OCI-LY1 (cell line): ENCODE measurements around the gene ABCB6.

ENCODE experiments used
- H2AFZ ChIP-seq: fragments of 200-600 bp; sonication (generic), shearing (Covaris generic); 2 replicates; pipeline ENCODE4 v1.6.0; 2014; ENCODE audit warnings: antibody characterized with exemption, mild to moderate bottlenecking, low read length
- H3F3A ChIP-seq: fragments of 200-600 bp; sonication (generic), shearing (Covaris generic); 2 replicates; pipeline ENCODE4 v1.6.0; 2014; ENCODE audit warnings: mild to moderate bottlenecking, antibody characterized with exemption, low read length, moderate library complexity; ENCODE audit not compliant: insufficient read depth
- H3K27ac ChIP-seq: fragments of 200-600 bp; sonication (generic); 2 replicates; pipeline ENCODE4 v1.5.1; 2014; ENCODE audit warnings: low read length, mixed run types, mild to moderate bottlenecking, low read depth; ENCODE audit not compliant: poor library complexity, severe bottlenecking
- H3K27me3 ChIP-seq: fragments of 200-600 bp; sonication (generic); 2 replicates; pipeline ENCODE4 v1.6.0; 2014; ENCODE audit warnings: antibody characterized with exemption, mild to moderate bottlenecking, low read length, moderate library complexity; ENCODE audit not compliant: insufficient read depth
- H3K36me3 ChIP-seq: fragments of 200-600 bp; sonication (generic); 2 replicates; pipeline ENCODE4 v1.6.1; 2014; ENCODE audit warnings: mild to moderate bottlenecking, antibody characterized with exemption, low read length, moderate library complexity, mixed read lengths; ENCODE audit not compliant: insufficient read depth
- H3K4me1 ChIP-seq: fragments of 200-600 bp; sonication (generic); 2 replicates; pipeline ENCODE4 v1.5.1; 2014; ENCODE audit warnings: mild to moderate bottlenecking, low read length, moderate library complexity; ENCODE audit not compliant: insufficient read depth, severe bottlenecking
- H3K4me2 ChIP-seq: fragments of 200-600 bp; sonication (generic), shearing (Covaris generic); 2 replicates; pipeline ENCODE4 v1.6.1; 2014; ENCODE audit warnings: low read length
- H3K4me3 ChIP-seq: fragments of 200-600 bp; sonication (generic); 2 replicates; pipeline ENCODE4 v1.5.1; 2014; ENCODE audit warnings: low read length, low read depth, mild to moderate bottlenecking, mixed read lengths; ENCODE audit not compliant: poor library complexity, severe bottlenecking
- H3K79me2 ChIP-seq: fragments of 200-600 bp; shearing (Covaris generic); 2 replicates; pipeline ENCODE4 v1.6.1; 2016; ENCODE audit warnings: mixed run types, low read length, mixed read lengths; ENCODE audit not compliant: insufficient read depth
- H3K9ac ChIP-seq: fragments of 200-600 bp; sonication (generic), shearing (Covaris generic); 2 replicates; pipeline ENCODE4 v1.6.1; 2014; ENCODE audit warnings: mild to moderate bottlenecking, low read length, mixed read lengths
- H3K9me2 ChIP-seq: fragments of 200-600 bp; sonication (generic), shearing (Covaris generic); 2 replicates; pipeline ENCODE4 v1.6.1; 2014; ENCODE audit warnings: low read depth, mild to moderate bottlenecking, low read length, mixed read lengths
- H3K9me3 ChIP-seq: fragments of 200-600 bp; shearing (Covaris generic); 2 replicates; pipeline ENCODE4 v1.6.1; 2014; ENCODE audit warnings: low read length, mixed read lengths
- H4K20me1 ChIP-seq: fragments of 200-600 bp; sonication (generic), shearing (Covaris generic); 2 replicates; pipeline ENCODE4 v1.6.0; 2016; ENCODE audit warnings: mild to moderate bottlenecking, low read length; ENCODE audit not compliant: insufficient read depth
- EZH2 ChIP-seq: fragments of 200-600 bp; sonication (generic), shearing (Covaris generic); IDR thresholded peaks from 2 replicates; pipeline ENCODE4 v1.8.0; 2017; ENCODE audit warnings: borderline replicate concordance, mixed run types, mild to moderate bottlenecking, antibody characterized with exemption, low read length, moderate library complexity, mixed read lengths
- TF ChIP-seq, protein P1 (sequence below): fragments of 200-600 bp; sonication (generic), shearing (Covaris generic); IDR thresholded peaks from 2 replicates; pipeline ENCODE4 v1.5.1; 2017; ENCODE audit warnings: mild to moderate bottlenecking, antibody characterized with exemption, low read length, moderate library complexity, mixed read lengths

ABCB6 gene

DNA sequence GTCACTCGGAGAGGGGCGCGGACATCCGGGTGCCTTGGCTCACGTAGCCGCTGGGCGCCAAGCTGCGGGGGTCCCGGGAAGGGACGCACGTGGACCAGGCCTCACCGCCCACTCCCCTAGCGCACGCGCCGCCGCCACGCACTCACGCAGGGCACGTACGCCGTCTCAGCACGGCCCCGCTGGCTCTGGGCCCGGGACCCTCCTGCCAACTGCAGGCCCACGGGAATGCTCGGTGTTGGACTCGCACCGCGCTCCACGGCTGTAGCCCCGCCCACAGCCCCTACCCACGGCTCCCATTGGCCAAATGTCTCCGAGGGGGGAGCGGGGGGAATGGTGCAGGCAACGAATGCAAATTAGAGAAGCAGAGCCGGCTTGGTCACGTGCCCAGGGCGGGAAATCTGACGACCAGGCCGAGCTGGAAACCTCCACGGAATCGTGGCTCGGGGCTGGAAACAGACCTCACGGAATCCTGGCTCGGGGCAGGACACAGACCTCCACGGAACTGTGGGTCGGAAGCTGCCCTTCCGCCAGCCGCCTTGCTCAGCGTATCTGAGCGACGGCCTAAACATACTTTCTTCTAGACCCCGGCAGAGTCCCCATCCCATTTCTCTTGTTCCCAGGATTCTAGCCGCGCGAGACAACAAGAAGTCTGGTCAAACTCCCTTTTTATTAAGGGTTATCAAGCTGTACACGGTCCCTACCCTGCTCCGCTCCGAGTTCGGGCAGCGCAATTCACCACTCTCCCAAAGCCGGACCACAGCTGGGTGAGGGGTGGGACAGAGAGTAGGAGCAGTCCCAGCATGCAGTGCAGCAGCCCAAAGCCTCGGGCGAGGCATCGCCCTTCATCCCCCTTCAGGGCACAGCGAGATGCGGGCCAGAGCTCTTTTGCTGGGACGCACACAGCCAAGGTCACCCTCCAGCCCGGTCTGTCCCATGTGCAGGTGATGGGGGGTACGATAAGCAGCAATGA, at the start of gene ABCB6:
Gene ABCB6, minus strand, starts transcription at position 227 of the 970 bp plus-strand sequence. CDS start 285 bp downstream, outside the sequence.
- peak within 1 kb of the TSS; percentile 54 for H3K27ac ChIP-seq
- H3K27me3 ChIP-seq: no peaks in the 10 kb centered on the region
- H3F3A ChIP-seq: no peaks in the 10 kb centered on the region
- H3K4me2 ChIP-seq: peak within 1 kb of the TSS; percentile 92
- peak within 1 kb of the TSS; percentile 86 for H3K9ac ChIP-seq
- no peaks in the 10 kb centered on the region for H4K20me1 ChIP-seq
- H2AFZ ChIP-seq: no peak within 1 kb of the TSS
- H3K9me3 ChIP-seq: no peaks in the 10 kb centered on the region
- H3K4me1 ChIP-seq: peaks cover 21% of the 10 kb centered on the region
- H3K4me3 ChIP-seq: peak within 1 kb of the TSS; percentile 84
- TF ChIP-seq, protein P1, sequence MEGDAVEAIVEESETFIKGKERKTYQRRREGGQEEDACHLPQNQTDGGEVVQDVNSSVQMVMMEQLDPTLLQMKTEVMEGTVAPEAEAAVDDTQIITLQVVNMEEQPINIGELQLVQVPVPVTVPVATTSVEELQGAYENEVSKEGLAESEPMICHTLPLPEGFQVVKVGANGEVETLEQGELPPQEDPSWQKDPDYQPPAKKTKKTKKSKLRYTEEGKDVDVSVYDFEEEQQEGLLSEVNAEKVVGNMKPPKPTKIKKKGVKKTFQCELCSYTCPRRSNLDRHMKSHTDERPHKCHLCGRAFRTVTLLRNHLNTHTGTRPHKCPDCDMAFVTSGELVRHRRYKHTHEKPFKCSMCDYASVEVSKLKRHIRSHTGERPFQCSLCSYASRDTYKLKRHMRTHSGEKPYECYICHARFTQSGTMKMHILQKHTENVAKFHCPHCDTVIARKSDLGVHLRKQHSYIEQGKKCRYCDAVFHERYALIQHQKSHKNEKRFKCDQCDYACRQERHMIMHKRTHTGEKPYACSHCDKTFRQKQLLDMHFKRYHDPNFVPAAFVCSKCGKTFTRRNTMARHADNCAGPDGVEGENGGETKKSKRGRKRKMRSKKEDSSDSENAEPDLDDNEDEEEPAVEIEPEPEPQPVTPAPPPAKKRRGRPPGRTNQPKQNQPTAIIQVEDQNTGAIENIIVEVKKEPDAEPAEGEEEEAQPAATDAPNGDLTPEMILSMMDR: no peak
- no peak for TF ChIP-seq EZH2
- H3K36me3 ChIP-seq: peaks cover 70% of the 10 kb centered on the region; the same call in 1 of the 2 replicates
- no peaks in the 10 kb centered on the region for H3K79me2 ChIP-seq
- no peaks in the 10 kb centered on the region for H3K9me2 ChIP-seq

DNA sequence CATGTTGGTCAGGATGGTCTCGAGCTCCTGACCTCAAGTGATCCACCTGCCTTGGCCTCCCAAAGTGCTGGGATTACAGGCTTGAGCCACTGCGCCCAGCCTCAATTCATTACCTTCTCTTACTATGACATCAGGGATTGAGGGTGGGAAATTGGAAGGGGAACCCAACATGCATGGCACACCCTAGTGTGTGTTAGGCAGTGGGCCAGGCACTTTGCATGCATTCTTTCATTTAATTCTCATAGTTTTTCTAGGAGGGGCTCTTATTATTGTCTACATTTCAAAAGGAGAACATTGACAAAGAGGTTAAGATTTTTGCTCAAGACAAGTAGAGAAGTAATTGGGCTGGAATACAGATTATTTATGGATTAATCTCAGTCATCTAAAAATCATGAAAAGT, 49.5 kb upstream of the ABCB6 start:
- H4K20me1 ChIP-seq: no peaks in the 10 kb centered on the region
- H3F3A ChIP-seq: no peaks in the 10 kb centered on the region
- H3K4me3 ChIP-seq: no peak overlapping the region
- no peaks in the 10 kb centered on the region for H3K4me1 ChIP-seq
- TF ChIP-seq, protein P1: no peak
- TF ChIP-seq EZH2: no peak
- H3K79me2 ChIP-seq: no peaks in the 10 kb centered on the region
- H3K9me3 ChIP-seq: no peaks in the 10 kb centered on the region
- no peak overlapping the region for H3K27ac ChIP-seq
- H2AFZ ChIP-seq: no peak overlapping the region
- H3K9ac ChIP-seq: no peak overlapping the region
- H3K9me2 ChIP-seq: no peaks in the 10 kb centered on the region
- H3K36me3 ChIP-seq: no peaks in the 10 kb centered on the region
- no peaks in the 10 kb centered on the region for H3K27me3 ChIP-seq
- H3K4me2 ChIP-seq: no peak overlapping the region

DNA sequence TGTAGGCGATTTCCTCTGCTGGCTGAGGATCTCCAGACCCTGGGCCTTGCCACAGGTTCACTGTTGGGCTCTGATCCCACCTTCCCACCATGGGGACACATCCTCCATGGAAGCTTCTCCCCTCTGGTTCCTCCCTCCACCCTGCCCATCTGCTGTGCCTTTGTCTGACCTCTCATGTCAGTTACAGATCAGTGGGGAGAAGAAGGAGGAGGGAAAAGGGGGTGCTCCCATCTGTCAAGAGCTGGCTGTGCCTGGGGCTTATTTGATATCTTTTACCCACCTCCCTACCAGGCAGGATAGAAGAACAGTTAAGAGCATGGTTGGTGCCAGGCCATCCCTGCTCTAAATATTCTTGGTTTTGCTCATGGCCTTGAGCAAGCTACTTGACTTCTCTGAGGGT, 48.1 kb upstream of the ABCB6 start:
- no peaks in the 10 kb centered on the region for H3K4me1 ChIP-seq
- H3K36me3 ChIP-seq: no peaks in the 10 kb centered on the region
- H3K9me2 ChIP-seq: no peaks in the 10 kb centered on the region

More for the DNA sequence above, 48.1 kb upstream of the ABCB6 start:
- Histone ChIP-seq H3K4me3 (no peak overlapping the region), H3K27me3 (no peaks in the 10 kb centered on the region), H3K79me2 (no peaks in the 10 kb centered on the region), H3K4me2 (no peak overlapping the region), H4K20me1 (no peaks in the 10 kb centered on the region), H3K9ac (no peak overlapping the region), H2AFZ (no peak overlapping the region), H3K27ac (no peak overlapping the region), H3F3A (no peaks in the 10 kb centered on the region), H3K9me3 (no peaks in the 10 kb centered on the region)
- TF ChIP-seq, protein P1: no peak
- TF ChIP-seq EZH2: no peak
